CD14-positive monocyte (primary cell): ENCODE measurements around the gene WDR43. TPM values are rescaled to one million over a fixed set of nuclear protein-coding genes. Genes with fewer than 3 reads are reported as not detected.
A peak's percentile ranks its signal among the peaks of the same experiment; 100 is the strongest.

ENCODE experiments used
- DNase-seq, 3 donors: peaks; one replicate each; pipeline ENCODE4 v3.0.0-alpha.2; 2011 to 2022
- H2AFZ ChIP-seq: 2 replicates; pipeline ENCODE4 v1.6.0; 2012; ENCODE audit warnings: mild to moderate bottlenecking, low read depth, low read length, inconsistent platforms; ENCODE audit not compliant: insufficient read depth, poor library complexity, severe bottlenecking
- H3K27ac ChIP-seq, 2 donors: 1 replicate in 1 of 2; 2 replicates in 1 of 2; pipeline ENCODE4 v1.5.1; 2012 to 2013; ENCODE audit warnings: low read length in 2 of 2, control low read depth in 1 of 2, inconsistent platforms in 1 of 2, low read depth in 1 of 2, mild to moderate bottlenecking in 1 of 2
- H3K27me3 ChIP-seq, 2 donors: one replicate each; pipeline versions ENCODE4 v1.6.0 to v1.6.1; 2011 to 2013; ENCODE audit warnings: low read length in 2 of 2; ENCODE audit not compliant: control insufficient read depth in 2 of 2, insufficient read depth in 2 of 2
- H3K36me3 ChIP-seq, 2 donors: replicated peaks in 1 of 2; 1 replicate in 1 of 2; 2 replicates in 1 of 2; pipeline versions ENCODE4 v1.5.1 to v1.6.1; 2012 to 2013; ENCODE audit warnings: low read length in 2 of 2, control low read depth in 1 of 2, inconsistent platforms in 1 of 2, mild to moderate bottlenecking in 1 of 2; ENCODE audit not compliant: insufficient read depth in 2 of 2, control insufficient read depth in 1 of 2
- H3K4me1 ChIP-seq, 2 donors: 1 replicate in 1 of 2; 2 replicates in 1 of 2; pipeline versions ENCODE4 v1.5.1 to v1.6.1; 2012 to 2013; ENCODE audit warnings: low read length in 2 of 2, control low read depth in 1 of 2, inconsistent platforms in 1 of 2, mild to moderate bottlenecking in 1 of 2, moderate library complexity in 1 of 2; ENCODE audit not compliant: insufficient read depth in 2 of 2, control insufficient read depth in 1 of 2
- H3K4me2 ChIP-seq: replicated peaks from 2 replicates; pipeline ENCODE3; 2012; ENCODE audit warnings: low read length, moderate library complexity, mild to moderate bottlenecking; ENCODE audit not compliant: poor library complexity, severe bottlenecking; ENCODE audit errors: extremely low read depth
- H3K4me3 ChIP-seq, 3 experiments: fragments of 200-600 bp in 1 of 3; sonication (generic) in 1 of 3; replicated peaks in 1 of 3; 1 replicate in 2 of 3; 2 replicates in 1 of 3; pipeline ENCODE4 v1.5.1; 2011 to 2013; ENCODE audit warnings: low read length in 3 of 3, mild to moderate bottlenecking in 3 of 3, control low read depth in 2 of 3, low read depth in 2 of 3, inconsistent platforms in 1 of 3, moderate library complexity in 1 of 3
- H3K79me2 ChIP-seq: 2 replicates; pipeline ENCODE4 v1.6.0; 2012; ENCODE audit warnings: mild to moderate bottlenecking, control low read depth, inconsistent platforms, low read length, moderate library complexity; ENCODE audit not compliant: insufficient read depth
- H3K9ac ChIP-seq: 2 replicates; pipeline ENCODE4 v1.6.0; 2017; ENCODE audit warnings: low read length, mild to moderate bottlenecking; ENCODE audit not compliant: insufficient read depth, poor library complexity, severe bottlenecking
- H3K9me3 ChIP-seq, 2 donors: replicated peaks in 1 of 2; 1 replicate in 1 of 2; 2 replicates in 1 of 2; pipeline versions ENCODE4 v1.5.1 to v1.6.1; 2012 to 2013; ENCODE audit warnings: low read length in 2 of 2, control low read depth in 1 of 2; ENCODE audit not compliant: control insufficient read depth in 1 of 2, insufficient read depth in 1 of 2
- H4K20me1 ChIP-seq: 2 replicates; pipeline ENCODE4 v1.6.0; 2012; ENCODE audit warnings: mild to moderate bottlenecking, low read length, control low read depth, moderate library complexity; ENCODE audit not compliant: insufficient read depth
- H3K27ac Mint-ChIP-seq, 7 donors: one replicate each; pipeline ENCODE4 v1.8.0; 2020; ENCODE audit warnings: mild to moderate bottlenecking in 7 of 7, mixed read lengths in 7 of 7, moderate library complexity in 6 of 7, inconsistent platforms in 2 of 7
- H3K27me3 Mint-ChIP-seq, 3 donors: one replicate each; pipeline ENCODE4 v1.8.0; 2021 to 2022; ENCODE audit warnings: low read depth in 3 of 3, mild to moderate bottlenecking in 3 of 3, mixed read lengths in 3 of 3, moderate library complexity in 3 of 3, inconsistent platforms in 1 of 3
- H3K36me3 Mint-ChIP-seq, 2 donors: one replicate each; pipeline ENCODE4 v1.8.0; 2020; ENCODE audit warnings: mixed read lengths in 2 of 2, inconsistent platforms in 1 of 2, mild to moderate bottlenecking in 1 of 2
- H3K4me1 Mint-ChIP-seq: one replicate; pipeline ENCODE4 v1.8.0; 2020; ENCODE audit warnings: mild to moderate bottlenecking, mixed read lengths
- H3K4me3 Mint-ChIP-seq, 2 donors: one replicate each; pipeline ENCODE4 v1.8.0; 2020; ENCODE audit warnings: mild to moderate bottlenecking in 2 of 2, mixed read lengths in 2 of 2, moderate library complexity in 1 of 2
- H3K9me3 Mint-ChIP-seq, 7 donors: one replicate each; pipeline ENCODE4 v1.8.0; 2020 to 2022; ENCODE audit warnings: mixed read lengths in 7 of 7, mild to moderate bottlenecking in 6 of 7, moderate library complexity in 6 of 7, inconsistent platforms in 2 of 7
- WGBS: methylation state at CpG from one replicate; pipeline ENCODE4 v1.1.5; 2013; ENCODE audit warnings: missing lambda C conversion rate; ENCODE audit not compliant: insufficient coverage; 5-methylcytosine and 5-hydroxymethylcytosine counted together
- intact Hi-C, 2 donors: fragments of 100-400 bp; cut with micrococcal nuclease; formaldehyde crosslinking; loops; one replicate each; pipeline versions ENCODE4 v1.15.0 to v1.15.1; 2023
- polyA minus RNA-seq: library from RNA; depleted of rRNA, polyadenylated mRNA; stranded (reverse); fragments of >200 nt; gene quantifications from 2 replicates; pipeline ENCODE4 v1.2.3, GENCODE V29; 2012
- polyA plus RNA-seq, 3 donors: library from polyadenylated mRNA; depleted of rRNA in 1 of 3; unstranded in 2 of 3; stranded (reverse) in 1 of 3; fragments of 300-500 nt in 2 of 3; fragments of >200 nt in 1 of 3; fragmentation: Illumina TruSeq in 2 of 3; gene quantifications; 1 replicate in 2 of 3; 2 replicates in 1 of 3; pipeline ENCODE4 v1.2.3, GENCODE V29; 2012 to 2021
- total RNA-seq, 12 experiments: library from RNA in 1 of 12; stranded (reverse) in 1 of 12; fragments of 120-200 nt in 1 of 12; gene quantifications; one replicate each; pipeline ENCODE4 v1.2.4 and lab custom pipeline; 2013 to 2026; ENCODE audit warnings: mixed read lengths in 6 of 12, inconsistent platforms in 1 of 12
- TF ChIP-seq, protein P1 (sequence below): fragments of 200-600 bp; IDR thresholded peaks from one replicate; pipeline ENCODE4 v1.8.0; 2022; ENCODE audit warnings: antibody characterized with exemption, mild to moderate bottlenecking

The WDR43 gene, protein sequence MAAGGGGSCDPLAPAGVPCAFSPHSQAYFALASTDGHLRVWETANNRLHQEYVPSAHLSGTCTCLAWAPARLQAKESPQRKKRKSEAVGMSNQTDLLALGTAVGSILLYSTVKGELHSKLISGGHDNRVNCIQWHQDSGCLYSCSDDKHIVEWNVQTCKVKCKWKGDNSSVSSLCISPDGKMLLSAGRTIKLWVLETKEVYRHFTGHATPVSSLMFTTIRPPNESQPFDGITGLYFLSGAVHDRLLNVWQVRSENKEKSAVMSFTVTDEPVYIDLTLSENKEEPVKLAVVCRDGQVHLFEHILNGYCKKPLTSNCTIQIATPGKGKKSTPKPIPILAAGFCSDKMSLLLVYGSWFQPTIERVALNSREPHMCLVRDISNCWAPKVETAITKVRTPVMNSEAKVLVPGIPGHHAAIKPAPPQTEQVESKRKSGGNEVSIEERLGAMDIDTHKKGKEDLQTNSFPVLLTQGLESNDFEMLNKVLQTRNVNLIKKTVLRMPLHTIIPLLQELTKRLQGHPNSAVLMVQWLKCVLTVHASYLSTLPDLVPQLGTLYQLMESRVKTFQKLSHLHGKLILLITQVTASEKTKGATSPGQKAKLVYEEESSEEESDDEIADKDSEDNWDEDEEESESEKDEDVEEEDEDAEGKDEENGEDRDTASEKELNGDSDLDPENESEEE
- total RNA-seq (2013), result 35.1 TPM
- polyA plus RNA-seq, result 10 to 100 TPM; 12.2 to 19.2 (median 16.1) TPM
- 10.9 and 19.1 TPM in 2 replicates for polyA minus RNA-seq
- total RNA-seq (lab: John Stamatoyannopoulos, UW), result 16.9 to 96.3 (median 58.1) reads per million in 11 experiments

DNA sequence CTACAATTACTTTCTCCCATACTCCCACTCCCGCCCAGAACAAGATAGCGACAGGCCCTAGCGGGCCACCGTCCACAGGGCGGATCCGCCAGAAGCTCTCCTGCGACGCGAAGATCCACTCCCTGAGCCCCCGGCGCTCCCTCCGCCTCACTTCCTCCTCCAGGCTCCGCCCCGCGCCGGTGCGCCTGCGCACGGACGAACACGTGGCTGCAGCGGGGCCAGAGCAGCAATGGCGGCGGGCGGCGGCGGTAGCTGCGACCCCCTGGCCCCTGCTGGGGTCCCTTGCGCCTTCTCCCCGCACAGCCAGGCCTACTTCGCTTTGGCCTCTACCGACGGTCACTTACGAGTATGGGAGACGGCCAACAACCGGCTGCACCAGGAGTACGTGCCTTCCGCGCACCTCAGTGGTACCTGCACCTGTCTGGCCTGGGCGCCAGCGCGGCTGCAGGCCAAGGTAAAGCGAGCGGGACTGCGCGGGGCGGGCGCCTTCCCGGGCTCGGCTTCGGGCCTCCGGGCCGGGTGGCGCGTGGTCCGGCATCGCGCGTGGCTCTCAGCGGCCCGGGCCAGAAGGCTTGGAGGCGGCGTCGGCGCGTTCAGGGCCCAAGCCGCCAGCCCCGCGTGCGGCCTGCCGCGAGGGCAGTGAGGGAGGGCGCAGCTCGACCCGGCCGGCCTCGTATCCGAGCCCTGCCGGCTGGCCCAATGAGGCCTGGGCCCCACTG, at the start of gene WDR43:
Gene WDR43 (plus strand): TSS at position 198 of the 719 bp plus-strand sequence. CDS start 32 bp downstream, at position 230.
- Histone ChIP-seq H3K9me3 (no peaks in the 10 kb centered on the region), H3K4me1 (peaks cover 19 to 39% of the 10 kb centered on the region in 2 donors), H3K4me3 (peak within 1 kb of the TSS; percentile 88 to 99 (median 91)), H3K36me3 (no peaks in the 10 kb centered on the region), H3K27me3 (no peaks in the 10 kb centered on the region), H3K9ac (peak within 1 kb of the TSS; percentile 94), H4K20me1 (peaks cover 47% of the 10 kb centered on the region), H3K27ac (peak within 1 kb of the TSS; percentile 71 to 92), H3K4me2 (peak within 1 kb of the TSS; percentile 86), H3K79me2 (peaks cover 52% of the 10 kb centered on the region), H2AFZ (peak within 1 kb of the TSS; percentile 87)
- H3K4me3 Mint-ChIP-seq, result peak within 1 kb of the TSS; percentile 89 to 98
- DNase-seq, result peak; percentile 98 to 99 (median 98)
- under 1% methylated on average over 79 of the region's 79 CpGs for WGBS
- peaks cover 0 to 2% (median 0%) of the 10 kb centered on the region in 3 donors for H3K27me3 Mint-ChIP-seq
- TF ChIP-seq, protein P1, sequence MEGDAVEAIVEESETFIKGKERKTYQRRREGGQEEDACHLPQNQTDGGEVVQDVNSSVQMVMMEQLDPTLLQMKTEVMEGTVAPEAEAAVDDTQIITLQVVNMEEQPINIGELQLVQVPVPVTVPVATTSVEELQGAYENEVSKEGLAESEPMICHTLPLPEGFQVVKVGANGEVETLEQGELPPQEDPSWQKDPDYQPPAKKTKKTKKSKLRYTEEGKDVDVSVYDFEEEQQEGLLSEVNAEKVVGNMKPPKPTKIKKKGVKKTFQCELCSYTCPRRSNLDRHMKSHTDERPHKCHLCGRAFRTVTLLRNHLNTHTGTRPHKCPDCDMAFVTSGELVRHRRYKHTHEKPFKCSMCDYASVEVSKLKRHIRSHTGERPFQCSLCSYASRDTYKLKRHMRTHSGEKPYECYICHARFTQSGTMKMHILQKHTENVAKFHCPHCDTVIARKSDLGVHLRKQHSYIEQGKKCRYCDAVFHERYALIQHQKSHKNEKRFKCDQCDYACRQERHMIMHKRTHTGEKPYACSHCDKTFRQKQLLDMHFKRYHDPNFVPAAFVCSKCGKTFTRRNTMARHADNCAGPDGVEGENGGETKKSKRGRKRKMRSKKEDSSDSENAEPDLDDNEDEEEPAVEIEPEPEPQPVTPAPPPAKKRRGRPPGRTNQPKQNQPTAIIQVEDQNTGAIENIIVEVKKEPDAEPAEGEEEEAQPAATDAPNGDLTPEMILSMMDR, result no peak
- H3K27ac Mint-ChIP-seq, result peak within 1 kb of the TSS; percentile 84 to 96 (median 90)
- H3K4me1 Mint-ChIP-seq, result peaks cover 37% of the 10 kb centered on the region
- intact Hi-C loops, result loop anchor here in 1 of 2 donors (10.0 kb wide), 1 partner anchor 70 kb away; no protein-coding TSS in a partner anchor
- H3K36me3 Mint-ChIP-seq, result no peaks in the 10 kb centered on the region
- peaks cover 0 to 3% (median 0%) of the 10 kb centered on the region in 7 donors for H3K9me3 Mint-ChIP-seq

DNA sequence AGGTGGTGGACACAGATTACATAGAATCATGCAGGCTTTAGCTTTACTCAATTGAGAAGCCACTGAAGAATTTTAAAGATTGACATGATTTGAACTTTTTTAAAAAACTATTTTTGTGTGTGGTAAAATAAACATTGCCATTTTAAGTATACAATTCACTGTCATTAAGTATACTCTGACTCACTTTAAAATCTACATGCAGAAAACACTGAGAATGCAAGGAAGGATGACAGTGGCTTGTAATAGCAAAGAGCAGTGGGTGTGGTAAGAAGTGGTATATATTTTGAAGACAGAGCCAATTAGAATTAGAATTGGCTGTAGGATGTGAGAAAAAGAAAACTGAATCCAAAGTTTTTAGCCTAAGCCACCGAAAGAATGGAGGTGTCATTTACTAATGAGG, 39.3 kb upstream of the WDR43 start:
- peak overlapping the region in 1 of 7 donors; percentile 72 for H3K27ac Mint-ChIP-seq

More for the DNA sequence above, 39.3 kb upstream of the WDR43 start:
- Histone ChIP-seq H3K9me3 (no peaks in the 10 kb centered on the region), H4K20me1 (no peaks in the 10 kb centered on the region), H3K27ac (no peak overlapping the region), H2AFZ (no peak overlapping the region), H3K4me3 (no peak overlapping the region), H3K27me3 (no peaks in the 10 kb centered on the region), H3K9ac (no peak overlapping the region), H3K4me2 (no peak overlapping the region), H3K36me3 (peaks cover 11 to 28% of the 10 kb centered on the region in 2 donors), H3K79me2 (no peaks in the 10 kb centered on the region), H3K4me1 (no peaks in the 10 kb centered on the region)
- intact Hi-C loops, result no loop called here
- no peaks in the 10 kb centered on the region for H3K4me1 Mint-ChIP-seq
- WGBS, result 100% methylated on average over 1 of the region's 1 CpG
- DNase-seq, result no peak
- no peak overlapping the region for H3K4me3 Mint-ChIP-seq
- H3K9me3 Mint-ChIP-seq, result no peaks in the 10 kb centered on the region
- peaks cover 22 to 26% of the 10 kb centered on the region in 2 donors for H3K36me3 Mint-ChIP-seq
- TF ChIP-seq, protein P1, result no peak
- H3K27me3 Mint-ChIP-seq, result peaks cover 0 to 1% (median 0%) of the 10 kb centered on the region in 3 donors
